ENCODE measurements around the gene SLC6A19. TPM values are rescaled to one million over a fixed set of nuclear protein-coding genes. Genes with fewer than 3 reads are reported as not detected.

Gene SLC6A19
- polyA plus RNA-seq, 1 of the 3 experiments (the other 2 are of a cell fraction) = not detected

DNA sequence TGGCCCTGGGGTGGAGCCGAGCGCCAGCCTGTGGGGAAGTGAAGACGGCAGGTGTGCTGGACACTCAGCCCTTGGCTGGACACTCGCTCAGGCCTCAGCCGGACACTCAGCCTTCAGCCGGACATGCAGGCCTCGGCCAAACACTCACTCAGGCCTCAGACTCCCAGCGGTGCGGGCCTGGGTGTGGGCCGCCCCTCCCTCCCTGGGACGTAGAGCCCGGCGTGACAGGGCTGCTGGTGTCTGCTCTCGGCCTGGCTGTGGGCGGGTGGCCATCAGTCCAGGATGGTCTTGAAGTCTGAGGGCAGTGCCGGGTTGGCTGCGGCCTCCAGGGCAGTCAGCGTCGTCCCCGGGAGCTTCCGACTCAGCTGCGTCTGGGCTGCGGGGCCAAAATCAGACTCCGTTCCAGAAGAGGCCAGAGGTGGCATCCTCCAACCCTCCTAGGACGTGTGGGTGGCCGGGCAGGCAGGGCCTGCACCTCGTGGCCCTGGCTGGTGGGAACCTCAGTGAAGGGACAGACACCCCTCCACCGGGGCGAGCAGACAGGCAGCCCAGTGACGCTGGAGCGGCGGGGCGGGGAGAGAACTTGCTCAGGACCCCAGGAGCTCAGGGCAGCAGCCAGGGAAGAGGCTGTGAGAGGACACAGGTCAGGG is 52.2 kb downstream of the SLC6A19 start:
- H3K9ac ChIP-seq = no peak overlapping the region
- no peaks in the 10 kb centered on the region for H3K4me1 ChIP-seq (ENCODE audit: control insufficient read depth in 1 of 2, insufficient read depth in 2 of 2, low read depth in 1 of 2, low read length in 1 of 2)
- no peaks in the 10 kb centered on the region for H3K9me3 ChIP-seq
- H3F3A ChIP-seq (replicated peaks; ENCODE audit: insufficient read depth) = no peaks in the 10 kb centered on the region
- no peak overlapping the region for H2AFZ ChIP-seq (ENCODE audit: low read depth)
- H3K27ac ChIP-seq (ENCODE audit: low read depth in 2 of 2, low read length in 1 of 2) = no peak overlapping the region
- no peaks in the 10 kb centered on the region for H3K27me3 ChIP-seq (ENCODE audit: insufficient read depth)
- no peaks in the 10 kb centered on the region for H4K20me1 ChIP-seq (ENCODE audit: insufficient read depth)
- H3K4me3 ChIP-seq (ENCODE audit: low read depth in 2 of 2, low read length in 1 of 2) = no peak overlapping the region
- DNase-seq = no peak
- no peaks in the 10 kb centered on the region for H3K79me2 ChIP-seq (ENCODE audit: insufficient read depth)
- CTCF ChIA-PET = interaction anchor here (1.6 kb wide), 1 partner anchor 79 kb away, joined by 8 read pairs; no protein-coding TSS in a partner anchor
- no peaks in the 10 kb centered on the region for H3K9me2 ChIP-seq
- 83% methylated on average over 16 of the region's 33 CpGs for WGBS (ENCODE audit: low lambda C conversion rate)
- POLR2A ChIA-PET = no interaction called here
- no peak overlapping the region for H3K4me2 ChIP-seq
- TF ChIP-seq YY1 (IDR thresholded peaks at IDR 0.05; ENCODE audit: low read depth) (no peak), EP300 (IDR thresholded peaks at IDR 0.05; ENCODE audit: borderline replicate concordance in 1 of 2, low read depth in 1 of 2, low read length in 1 of 2) (no peak), RFX5 (IDR thresholded peaks at IDR 0.05; ENCODE audit: low read length) (no peak), ZBTB33 (IDR thresholded peaks at IDR 0.05; ENCODE audit: borderline replicate concordance, low read depth) (no peak)
- H3K36me3 ChIP-seq (replicated peaks in 1 of 2; ENCODE audit: control insufficient read depth in 1 of 2, insufficient read depth in 2 of 2, low read length in 1 of 2) = no peaks in the 10 kb centered on the region

DNA sequence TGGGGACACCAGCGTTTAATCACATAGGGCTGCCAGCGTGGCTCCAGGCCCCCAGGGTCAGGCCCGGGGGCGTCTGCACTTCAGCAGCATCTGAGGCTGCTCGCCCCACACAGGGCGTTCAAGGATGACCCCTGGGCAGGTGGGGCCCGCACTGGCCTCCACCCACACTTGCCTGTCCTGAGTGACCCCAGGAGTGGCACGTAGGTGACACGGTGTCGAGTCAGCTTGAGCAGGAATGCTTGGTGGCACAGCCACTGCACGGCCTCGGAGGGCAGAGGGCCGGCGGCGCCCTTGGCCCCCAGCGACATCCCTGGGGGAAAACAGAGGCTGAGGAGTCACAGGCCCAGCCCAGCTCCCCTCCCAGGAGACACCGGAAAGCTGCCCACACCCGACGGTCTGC is 52.8 kb downstream of the SLC6A19 start:
- no peaks in the 10 kb centered on the region for H3K79me2 ChIP-seq (ENCODE audit: insufficient read depth)
- no peaks in the 10 kb centered on the region for H4K20me1 ChIP-seq (ENCODE audit: insufficient read depth)
- H3K9ac ChIP-seq = no peak overlapping the region
- TF ChIP-seq POLR2AphosphoS5 (IDR thresholded peaks at IDR 0.05; ENCODE audit: low read depth, low read length) (no peak), JUND (IDR thresholded peaks at IDR 0.05) (no peak), MEF2A (IDR thresholded peaks at IDR 0.05; ENCODE audit: borderline replicate concordance, low read depth) (no peak), TCF12 (IDR thresholded peaks at IDR 0.05) (no peak), USF1 (IDR thresholded peaks at IDR 0.05; ENCODE audit: borderline replicate concordance, low read depth) (no peak), CHD2 (IDR thresholded peaks at IDR 0.05; ENCODE audit: low read length, partially characterized antibody) (no peak), USF2 (IDR thresholded peaks at IDR 0.05; ENCODE audit: borderline replicate concordance, low read depth, low read length) (no peak), GABPA (IDR thresholded peaks at IDR 0.05; ENCODE audit: low read depth) (no peak), TAF1 (IDR thresholded peaks at IDR 0.05; ENCODE audit: borderline replicate concordance, low read depth, low read length) (no peak), SIN3A (IDR thresholded peaks at IDR 0.05; ENCODE audit: borderline replicate concordance, low read depth, low read length) (no peak), MAX (IDR thresholded peaks at IDR 0.05; ENCODE audit: low read depth) (no peak), ZBTB33 (IDR thresholded peaks at IDR 0.05; ENCODE audit: borderline replicate concordance, low read depth) (no peak), RXRA (IDR thresholded peaks at IDR 0.05; ENCODE audit: borderline replicate concordance, low read depth) (no peak), RFX5 (IDR thresholded peaks at IDR 0.05; ENCODE audit: low read length) (no peak), EZH2phosphoT487 (IDR thresholded peaks at IDR 0.05; ENCODE audit: borderline replicate concordance, low read depth) (no peak)
- no peaks in the 10 kb centered on the region for H3K4me1 ChIP-seq (ENCODE audit: control insufficient read depth in 1 of 2, insufficient read depth in 2 of 2, low read depth in 1 of 2, low read length in 1 of 2)
- ChIA-PET POLR2A (no interaction called here), CTCF (interaction anchor here (1.6 kb wide), 1 partner anchor 80 kb away, joined by 8 read pairs; no protein-coding TSS in a partner anchor)
- H3K4me2 ChIP-seq = no peak overlapping the region
- H3F3A ChIP-seq (replicated peaks; ENCODE audit: insufficient read depth) = no peaks in the 10 kb centered on the region
- no peak overlapping the region for H2AFZ ChIP-seq (ENCODE audit: low read depth)
- H3K4me3 ChIP-seq (ENCODE audit: low read depth in 2 of 2, low read length in 1 of 2) = no peak overlapping the region
- DNase-seq = no peak
- no peaks in the 10 kb centered on the region for H3K27me3 ChIP-seq (ENCODE audit: insufficient read depth)
- WGBS (ENCODE audit: low lambda C conversion rate) = 51% methylated on average over 19 of the region's 19 CpGs
- H3K27ac ChIP-seq (ENCODE audit: low read depth in 2 of 2, low read length in 1 of 2) = no peak overlapping the region
- no peaks in the 10 kb centered on the region for H3K9me3 ChIP-seq
- no peaks in the 10 kb centered on the region for H3K9me2 ChIP-seq
- no peaks in the 10 kb centered on the region for H3K36me3 ChIP-seq (replicated peaks in 1 of 2; ENCODE audit: control insufficient read depth in 1 of 2, insufficient read depth in 2 of 2, low read length in 1 of 2)

Data from SK-N-SH (cell line).